Measurements from ENCODE around the gene KCNMA1.

The KCNMA1 gene

GRCh38 chr10:77229704-77230103 lies 407.9 kb downstream of the KCNMA1 start:
- Histone ChIP-seq H3K36me3 (ENCODE audit: control insufficient read depth, insufficient read depth, low read length) (no peaks in the 10 kb centered on the region), H3K4me3 (replicated peaks; ENCODE audit: low read depth, low read length) (no peak overlapping the region), H3K27me3 (replicated peaks; ENCODE audit: control insufficient read depth, insufficient read depth, low read length) (no peaks in the 10 kb centered on the region)
- TF ChIP-seq CTCF (IDR thresholded peaks at IDR 0.05; ENCODE audit: insufficient read depth, low read length, poor library complexity, severe bottlenecking): no peak
- no peak for DNase-seq (ENCODE audit: extremely low read depth, insufficient read length)

GRCh38 chr10:77228559-77228958 lies 409.0 kb downstream of the KCNMA1 start:
- Histone ChIP-seq H3K27me3 (replicated peaks; ENCODE audit: control insufficient read depth, insufficient read depth, low read length) (no peaks in the 10 kb centered on the region), H3K4me3 (replicated peaks; ENCODE audit: low read depth, low read length) (no peak overlapping the region), H3K36me3 (ENCODE audit: control insufficient read depth, insufficient read depth, low read length) (no peaks in the 10 kb centered on the region)
- no peak for DNase-seq (ENCODE audit: extremely low read depth, insufficient read length)
- no peak for TF ChIP-seq CTCF (IDR thresholded peaks at IDR 0.05; ENCODE audit: insufficient read depth, low read length, poor library complexity, severe bottlenecking)

GRCh38 chr10:77226853-77227565 lies 410.6 kb downstream of the KCNMA1 start:
- Histone ChIP-seq H3K4me3 (replicated peaks; ENCODE audit: low read depth, low read length) (no peak overlapping the region), H3K36me3 (ENCODE audit: control insufficient read depth, insufficient read depth, low read length) (no peaks in the 10 kb centered on the region), H3K27me3 (replicated peaks; ENCODE audit: control insufficient read depth, insufficient read depth, low read length) (no peaks in the 10 kb centered on the region)
- DNase-seq (ENCODE audit: extremely low read depth, insufficient read length): no peak
- no peak for TF ChIP-seq CTCF (IDR thresholded peaks at IDR 0.05; ENCODE audit: insufficient read depth, low read length, poor library complexity, severe bottlenecking)

GRCh38 chr10:77226452-77226851 lies 411.2 kb downstream of the KCNMA1 start:
- no peaks in the 10 kb centered on the region for H3K27me3 ChIP-seq (replicated peaks; ENCODE audit: control insufficient read depth, insufficient read depth, low read length)
- H3K36me3 ChIP-seq (ENCODE audit: control insufficient read depth, insufficient read depth, low read length): no peaks in the 10 kb centered on the region
- no peak for DNase-seq (ENCODE audit: extremely low read depth, insufficient read length)
- no peak for TF ChIP-seq CTCF (IDR thresholded peaks at IDR 0.05; ENCODE audit: insufficient read depth, low read length, poor library complexity, severe bottlenecking)
- H3K4me3 ChIP-seq (replicated peaks; ENCODE audit: low read depth, low read length): no peak overlapping the region

- TF ChIP-seq CTCF (IDR thresholded peaks at IDR 0.05; ENCODE audit: insufficient read depth, low read length, poor library complexity, severe bottlenecking): no peak
- Histone ChIP-seq H3K36me3 (ENCODE audit: control insufficient read depth, insufficient read depth, low read length) (no peaks in the 10 kb centered on the region), H3K27me3 (replicated peaks; ENCODE audit: control insufficient read depth, insufficient read depth, low read length) (no peaks in the 10 kb centered on the region), H3K4me3 (replicated peaks; ENCODE audit: low read depth, low read length) (no peak overlapping the region)
- no peak for DNase-seq (ENCODE audit: extremely low read depth, insufficient read length)
Observed at GRCh38 chr10:77226020-77226419, 411.6 kb downstream of the KCNMA1 start.
